IMR-90 (cell line): ENCODE data around the gene SLC33A1. TPM values are rescaled to one million over a fixed set of nuclear protein-coding genes. Genes with fewer than 3 reads are reported as not detected.
A peak's percentile ranks its signal among the peaks of the same experiment; 100 is the strongest.

Experiments used
- ATAC-seq: fragments of 200-7000 bp; cut with Tn5 transposase; 2 replicates; pipeline ENCODE4 v1.9.1; 2020; ENCODE audit warnings: low read depth, mild to moderate bottlenecking, moderate library complexity
- BruUV-seq: library from RNA; stranded (reverse); fragments of 400-500 nt; replicated peaks from 2 replicates; lab custom pipeline; 2021; lab: Mats Ljungman, UMichigan
- CTCF ChIA-PET: fragments of 300-600 bp; formaldehyde crosslinking; extraction: SDS; loops from one replicate; lab custom pipeline; 2021; ENCODE audit warnings: antibody characterized with exemption; lab: Yijun Ruan, JAX
- POLR2A ChIA-PET: fragments of 300-600 bp; sonication (Branson Sonifier 250); formaldehyde crosslinking; loops from one replicate; lab custom pipeline; 2022; ENCODE audit warnings: antibody characterized with exemption; ENCODE audit not compliant: unreplicated experiment; lab: Charles Lee
- DNase-seq: peaks from one replicate; pipeline ENCODE4 v3.0.0; 2013
- H2AFZ ChIP-seq: replicated peaks from 2 replicates; pipeline ENCODE3; 2013; ENCODE audit warnings: low read length, mild to moderate bottlenecking; ENCODE audit not compliant: poor library complexity
- H2AK5ac ChIP-seq: 2 replicates; pipeline ENCODE4 v1.6.1; 2013; ENCODE audit warnings: low read depth, low read length, inconsistent platforms
- H2AK9ac ChIP-seq: replicated peaks from 2 replicates; pipeline ENCODE3; 2013; ENCODE audit warnings: mild to moderate bottlenecking, low read depth, low read length, moderate library complexity; ENCODE audit not compliant: poor library complexity
- H2BK120ac ChIP-seq: 2 replicates; pipeline ENCODE4 v1.6.1; 2013; ENCODE audit warnings: low read depth, low read length, inconsistent platforms
- H2BK15ac ChIP-seq: 3 replicates; pipeline ENCODE4 v1.6.1; 2013; ENCODE audit warnings: low read depth, low read length, inconsistent platforms
- H2BK20ac ChIP-seq: 2 replicates; pipeline ENCODE4 v1.6.1; 2013; ENCODE audit warnings: low read depth, mild to moderate bottlenecking, inconsistent platforms, low read length, moderate library complexity
- H2BK5ac ChIP-seq: 2 replicates; pipeline ENCODE4 v1.6.1; 2013; ENCODE audit warnings: mild to moderate bottlenecking, low read depth, low read length, inconsistent platforms; ENCODE audit not compliant: poor library complexity, severe bottlenecking
- H3K14ac ChIP-seq: replicated peaks from 2 replicates; pipeline ENCODE4 v1.6.1; 2013; ENCODE audit warnings: low read depth, low read length, inconsistent platforms
- H3K18ac ChIP-seq: 2 replicates; pipeline ENCODE4 v1.6.1; 2013; ENCODE audit warnings: low read depth, low read length, control low read depth
- H3K23ac ChIP-seq: 2 replicates; pipeline ENCODE4 v1.6.1; 2013; ENCODE audit warnings: low read depth, low read length, inconsistent platforms
- H3K27ac ChIP-seq: 2 replicates; pipeline ENCODE4 v1.5.1; 2013; ENCODE audit warnings: mild to moderate bottlenecking, control low read depth, low read length; ENCODE audit not compliant: insufficient read depth
- H3K27me3 ChIP-seq: 2 replicates; pipeline ENCODE4 v1.6.1; 2013; ENCODE audit warnings: low read length; ENCODE audit not compliant: control insufficient read depth, insufficient read depth
- H3K36me3 ChIP-seq: 2 replicates; pipeline ENCODE4 v1.6.1; 2013; ENCODE audit warnings: low read length, mixed read lengths; ENCODE audit not compliant: control insufficient read depth, insufficient read depth
- H3K4ac ChIP-seq: 2 replicates; pipeline ENCODE4 v1.6.1; 2013; ENCODE audit warnings: low read depth, low read length, inconsistent platforms
- H3K4me1 ChIP-seq: 2 replicates; pipeline ENCODE4 v1.6.1; 2013; ENCODE audit warnings: low read length, mixed read lengths; ENCODE audit not compliant: control insufficient read depth, insufficient read depth
- H3K4me2 ChIP-seq: 2 replicates; pipeline ENCODE4 v1.6.1; 2013; ENCODE audit warnings: low read depth, mild to moderate bottlenecking, control low read depth, low read length, moderate library complexity
- H3K4me3 ChIP-seq: 2 replicates; pipeline ENCODE4 v1.5.1; 2013; ENCODE audit warnings: low read depth, mild to moderate bottlenecking, control low read depth, low read length, moderate library complexity; ENCODE audit not compliant: insufficient read depth
- H3K56ac ChIP-seq: 2 replicates; pipeline ENCODE4 v1.6.1; 2013; ENCODE audit warnings: low read length, inconsistent platforms; ENCODE audit not compliant: insufficient read depth; ENCODE audit errors: extremely low read depth
- H3K79me1 ChIP-seq, 2 experiments: 2 replicates each; pipeline ENCODE4 v1.6.1; 2013; ENCODE audit warnings: low read length in 2 of 2, inconsistent platforms in 1 of 2, low read depth in 1 of 2
- H3K9ac ChIP-seq: 2 replicates; pipeline ENCODE4 v1.6.1; 2013; ENCODE audit warnings: low read depth, low read length, control low read depth
- H3K9me1 ChIP-seq: 2 replicates; pipeline ENCODE4 v1.6.1; 2013; ENCODE audit warnings: low read length, inconsistent platforms; ENCODE audit not compliant: insufficient read depth
- H3K9me3 ChIP-seq: 2 replicates; pipeline ENCODE4 v1.6.1; 2013; ENCODE audit warnings: low read length; ENCODE audit not compliant: control insufficient read depth, insufficient read depth
- H4K20me1 ChIP-seq: 2 replicates; pipeline ENCODE4 v1.6.1; 2013; ENCODE audit warnings: low read length, inconsistent platforms; ENCODE audit not compliant: insufficient read depth
- H4K5ac ChIP-seq: 2 replicates; pipeline ENCODE4 v1.6.1; 2013; ENCODE audit warnings: mild to moderate bottlenecking, low read depth, low read length, control low read depth
- H4K8ac ChIP-seq, 2 experiments: 2 replicates each; pipeline ENCODE4 v1.6.1; 2013; ENCODE audit warnings: low read depth in 2 of 2, low read length in 2 of 2, control low read depth in 1 of 2, inconsistent platforms in 1 of 2
- H4K91ac ChIP-seq: 2 replicates; pipeline ENCODE4 v1.6.1; 2013; ENCODE audit warnings: low read depth, low read length, inconsistent platforms; ENCODE audit not compliant: insufficient read depth
- FOS ChIP-seq: fragments of 150-350 bp; IDR thresholded peaks from 2 replicates; pipeline ENCODE4 v1.6.1; 2016; ENCODE audit warnings: low read depth, low read length
- MXI1 ChIP-seq: IDR thresholded peaks from 2 replicates; pipeline ENCODE4 v1.6.1; 2012; ENCODE audit warnings: low read depth, mild to moderate bottlenecking, low read length, moderate library complexity, borderline replicate concordance
- WGBS, 2 experiments: methylation state at CpG; one replicate each; pipeline versions ENCODE4 v1.1.5 to v1.1.7; 2013; ENCODE audit warnings: missing lambda C conversion rate in 2 of 2; ENCODE audit not compliant: insufficient read length in 1 of 2; ENCODE audit errors: extremely low coverage in 2 of 2; 5-methylcytosine and 5-hydroxymethylcytosine counted together
- dilution Hi-C: fragments of 300-500 bp; cut with HindIII; formaldehyde crosslinking; loops from one replicate; pipeline ENCODE4 v1.14.3; 2018; ENCODE audit warnings: low sequenced_read_pairs; ENCODE audit not compliant: unreplicated experiment
- in situ Hi-C: fragments of 300-500 bp; cut with MboI; formaldehyde crosslinking; loops from 3 replicates; pipeline ENCODE4 v1.14.3; 2019; ENCODE audit warnings: low sequenced_read_pairs, inconsistent platforms, mixed read lengths
- intact Hi-C: fragments of 100-400 bp; cut with micrococcal nuclease; formaldehyde crosslinking; loops from 2 replicates; pipeline ENCODE4 v1.10.0; 2022
- polyA plus RNA-seq, 3 experiments: library from polyadenylated mRNA; depleted of rRNA; stranded (reverse); fragments of >200 nt; gene quantifications; 2 replicates each; pipeline ENCODE4 v1.2.3, GENCODE V29; 2012; ENCODE audit warnings: low replicate concordance in 1 of 3
- total RNA-seq: library from RNA; depleted of rRNA; stranded (reverse); fragments of >200 nt; gene quantifications from 2 replicates; pipeline ENCODE4 v1.2.3, GENCODE V29; 2012

The SLC33A1 gene
- total and polyA plus RNA-seq, 2 of the 4 experiments (the other 2 are of a cell fraction), result 12.9 to 32.4 TPM

DNA sequence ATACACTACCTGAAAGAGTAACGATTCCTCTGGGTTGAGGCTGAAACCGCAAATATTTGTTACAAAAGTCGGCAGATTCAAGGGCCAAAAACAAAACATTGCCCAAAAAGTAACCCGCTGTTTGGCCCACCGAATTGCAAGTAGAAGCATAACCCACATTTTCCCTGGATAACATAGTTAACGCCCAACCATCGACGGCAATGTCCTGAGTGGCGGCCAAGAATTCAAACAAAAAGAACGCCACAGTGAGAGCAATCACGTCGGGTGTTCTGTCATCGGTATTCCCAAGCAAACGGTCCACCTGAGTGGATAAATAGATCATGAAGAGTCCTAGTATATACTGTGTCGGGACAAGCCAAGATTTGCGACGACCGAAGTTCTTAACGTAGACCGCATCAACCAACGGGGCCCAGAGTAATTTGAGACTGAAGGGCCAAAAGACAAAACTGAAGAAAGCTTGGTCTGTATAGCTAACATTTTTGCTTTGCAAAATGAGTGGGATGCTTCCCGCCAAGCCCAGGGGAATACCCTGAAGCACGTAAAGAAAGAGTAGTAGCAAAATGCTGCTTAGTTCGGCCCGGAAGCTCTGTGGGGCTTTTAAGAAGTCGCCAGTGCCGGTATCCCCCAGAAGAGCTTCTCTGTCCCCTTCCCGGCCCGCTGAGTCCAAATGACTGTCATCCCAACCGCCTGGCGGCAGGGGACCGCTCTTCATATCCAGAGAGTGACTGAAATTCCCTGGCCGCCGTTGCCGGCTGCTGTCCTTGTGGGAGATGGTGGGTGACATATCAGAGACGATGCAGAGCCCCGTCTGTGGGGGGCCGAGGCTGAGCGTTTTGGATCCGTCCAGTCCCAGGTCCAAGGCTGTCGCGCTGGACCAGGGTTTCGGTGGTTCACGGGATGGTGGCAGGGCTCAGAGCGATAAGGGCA is 750 bp downstream of the SLC33A1 start:
- H2BK20ac ChIP-seq, result no peak overlapping the region
- 0 out of 2 replicates have a peak overlapping the region, but pooled peaks have one; percentile 1 for H4K5ac ChIP-seq
- no peaks in the 10 kb centered on the region for H3K9me1 ChIP-seq
- peak overlapping the region; percentile 7 to 81; a peak in 3 of 4 replicates for H4K8ac ChIP-seq
- WGBS, 2 experiments, result 1% methylated on average over 26 of the region's 45 CpGs; no CpG with 5 or more reads in 1 of the 2 experiments
- peak overlapping the region; percentile 93 for H3K23ac ChIP-seq
- in situ Hi-C loops (no loop called here), intact Hi-C loops (loop anchor here (1.0 to 10.0 kb wide), 2 partner anchors 17 to 1519 kb away; partner anchors contain the start of gene GMPS), dilution Hi-C loops (no loop called here)
- H2BK120ac ChIP-seq, result no peak overlapping the region
- peak overlapping the region; percentile 73 for H3K4ac ChIP-seq
- peaks cover 0 to 31% of the 10 kb centered on the region in 2 experiments; a peak in 3 of 4 replicates for H3K79me1 ChIP-seq
- H3K9ac ChIP-seq, result peak overlapping the region; percentile 72
- H3K4me2 ChIP-seq, result peak overlapping the region; percentile 99
- H3K14ac ChIP-seq, result peak overlapping the region; percentile 88
- H3K27me3 ChIP-seq, result no peaks in the 10 kb centered on the region
- ATAC-seq (no peak; the same call in 1 of the 2 replicates), DNase-seq (peak; percentile 7)
- BruUV-seq, result TSS peak; percentile 64
- peak overlapping the region; percentile 71 for H3K27ac ChIP-seq
- H3K4me1 ChIP-seq, result no peaks in the 10 kb centered on the region
- H2AK5ac ChIP-seq, result no peak overlapping the region; the same call in 1 of the 2 replicates
- peak overlapping the region; percentile 95 for H2AK9ac ChIP-seq
- H3K4me3 ChIP-seq, result peak overlapping the region; percentile 63
- no peak overlapping the region for H2BK15ac ChIP-seq
- H3K9me3 ChIP-seq, result no peaks in the 10 kb centered on the region
- H3K18ac ChIP-seq, result no peak overlapping the region
- no peak for TF ChIP-seq FOS
- TF ChIP-seq MXI1, result peak; percentile 40; the same call in 1 of the 2 replicates
- peak overlapping the region; percentile 84 for H3K56ac ChIP-seq
- H2BK5ac ChIP-seq, result peak overlapping the region; percentile 48
- peak overlapping the region; percentile 70 for H4K91ac ChIP-seq
- no peaks in the 10 kb centered on the region for H3K36me3 ChIP-seq
- H2AFZ ChIP-seq, result peak overlapping the region; percentile 95
- ChIA-PET POLR2A (no interaction called here), CTCF (interaction anchor here (1.6 kb wide), 1 partner anchor 47 kb away, joined by 5 read pairs; the partner anchor contains the start of gene C3orf33)
- H4K20me1 ChIP-seq, result peaks cover 5% of the 10 kb centered on the region; the same call in 1 of the 2 replicates
